Neural progenitor cell (in vitro differentiated cells): ENCODE measurements around the gene TANC1. TPM values are rescaled to one million over a fixed set of nuclear protein-coding genes. Genes with fewer than 3 reads are reported as not detected.

Experiments used
- DNase-seq: peaks from one replicate; pipeline ENCODE4 v3.0.0-alpha.2; 2016; ENCODE audit warnings: low spot score
- H2AFZ ChIP-seq: fragments of 200-600 bp; sonication (generic); replicated peaks from 2 replicates; pipeline ENCODE4 v1.6.1; 2016; ENCODE audit warnings: antibody characterized with exemption
- H3F3A ChIP-seq: fragments of 200-600 bp; sonication (generic); 2 replicates; pipeline ENCODE4 v1.6.1; 2016; ENCODE audit warnings: antibody characterized with exemption, low read depth
- H3K27ac ChIP-seq: fragments of 200-600 bp; sonication (generic); 2 replicates; pipeline ENCODE4 v1.5.1; 2016; ENCODE audit warnings: mild to moderate bottlenecking
- H3K27me3 ChIP-seq: fragments of 200-600 bp; sonication (generic); 2 replicates; pipeline ENCODE4 v1.6.1; 2016; ENCODE audit warnings: mild to moderate bottlenecking, moderate library complexity
- H3K36me3 ChIP-seq: fragments of 200-600 bp; sonication (generic); 2 replicates; pipeline ENCODE4 v1.5.1; 2016
- H3K4me1 ChIP-seq: fragments of 200-600 bp; sonication (generic); 2 replicates; pipeline ENCODE4 v1.6.1; 2016; ENCODE audit warnings: mixed run types
- H3K4me2 ChIP-seq: fragments of 200-600 bp; sonication (generic); 2 replicates; pipeline ENCODE4 v1.6.1; 2016
- H3K4me3 ChIP-seq: fragments of 200-600 bp; sonication (generic); 2 replicates; pipeline ENCODE4 v1.5.1; 2016
- H3K79me2 ChIP-seq: fragments of 200-600 bp; sonication (generic); 2 replicates; pipeline ENCODE4 v1.6.1; 2016; ENCODE audit warnings: low read depth
- H3K9ac ChIP-seq: fragments of 200-600 bp; sonication (generic); 2 replicates; pipeline ENCODE4 v1.6.1; 2016
- H3K9me3 ChIP-seq: fragments of 200-600 bp; sonication (generic); 2 replicates; pipeline ENCODE4 v1.5.1; 2016; ENCODE audit warnings: low read depth
- H4K20me1 ChIP-seq: fragments of 200-600 bp; sonication (generic); 2 replicates; pipeline ENCODE4 v1.6.1; 2016; ENCODE audit warnings: low read depth
- H3K27ac Mint-ChIP-seq: 3 replicates; pipeline ENCODE4 v1.8.0; 2021; ENCODE audit warnings: mixed read lengths
- H3K27me3 Mint-ChIP-seq: 2 replicates; pipeline ENCODE4 v1.8.0; 2022; ENCODE audit warnings: low read depth, mild to moderate bottlenecking, inconsistent platforms, moderate library complexity, mixed read lengths; ENCODE audit not compliant: insufficient read depth
- H3K36me3 Mint-ChIP-seq: 3 replicates; pipeline ENCODE4 v1.8.0; 2021; ENCODE audit warnings: mixed read lengths
- H3K4me1 Mint-ChIP-seq: 3 replicates; pipeline ENCODE4 v1.8.0; 2021; ENCODE audit warnings: mixed read lengths
- H3K4me3 Mint-ChIP-seq: 3 replicates; pipeline ENCODE4 v1.8.0; 2021; ENCODE audit warnings: mild to moderate bottlenecking, moderate library complexity, mixed read lengths
- H3K9me3 Mint-ChIP-seq: 3 replicates; pipeline ENCODE4 v1.8.0; 2020; ENCODE audit warnings: mixed read lengths
- CTCF ChIP-seq: fragments of 200-600 bp; sonication (generic); IDR thresholded peaks from 2 replicates; pipeline ENCODE4 v1.5.1; 2017; ENCODE audit warnings: antibody characterized with exemption, mild to moderate bottlenecking
- EZH2 ChIP-seq: fragments of 200-600 bp; sonication (generic); IDR thresholded peaks from 2 replicates; pipeline ENCODE4 v1.6.1; 2017; ENCODE audit warnings: antibody characterized with exemption, mild to moderate bottlenecking, moderate library complexity
- EZH2phosphoT487 ChIP-seq: fragments of 200-600 bp; sonication (generic); IDR thresholded peaks from 2 replicates; pipeline ENCODE4 v1.6.1; 2017; ENCODE audit warnings: antibody characterized with exemption
- total RNA-seq: library from RNA; depleted of rRNA; stranded (reverse); fragments of >200 nt; gene quantifications from 2 replicates; pipeline ENCODE4 v1.2.3, GENCODE V29; 2015; ENCODE audit warnings: low replicate concordance

The TANC1 gene
- total RNA-seq, 1 donor from 2014 or later: 11.9 TPM

DNA sequence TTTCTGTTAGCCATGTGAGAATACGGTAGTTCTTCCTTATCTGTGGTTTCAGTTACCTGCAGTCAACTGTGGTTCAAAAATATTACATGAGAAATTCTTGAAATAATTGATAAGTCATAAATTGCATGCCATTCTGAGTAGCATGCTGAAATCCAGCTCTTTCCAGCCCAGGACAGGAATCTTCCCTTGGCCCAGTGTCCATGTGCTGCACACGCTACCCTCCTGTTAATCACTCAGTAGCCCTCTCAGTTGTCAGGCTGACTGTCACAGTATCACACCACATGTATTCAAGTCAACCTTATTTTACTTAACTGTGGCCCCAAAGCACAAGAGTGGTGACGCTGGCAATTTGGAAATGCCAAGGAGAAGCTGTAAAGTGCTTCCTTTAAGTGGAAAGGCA lies 141.1 kb downstream of the TANC1 start:
- no peaks in the 10 kb centered on the region for H3K27me3 Mint-ChIP-seq
- no peak overlapping the region for H3K4me3 ChIP-seq
- no peaks in the 10 kb centered on the region for H4K20me1 ChIP-seq
- TF ChIP-seq EZH2 (no peak), EZH2phosphoT487 (no peak), CTCF (no peak)
- DNase-seq: no peak
- H3K27me3 ChIP-seq: no peaks in the 10 kb centered on the region
- H3F3A ChIP-seq: no peaks in the 10 kb centered on the region
- peaks cover 2% of the 10 kb centered on the region for H3K36me3 Mint-ChIP-seq
- H3K27ac ChIP-seq: no peak overlapping the region
- H2AFZ ChIP-seq: no peak overlapping the region
- H3K79me2 ChIP-seq: no peaks in the 10 kb centered on the region
- no peak overlapping the region for H3K4me2 ChIP-seq
- H3K4me1 ChIP-seq: no peaks in the 10 kb centered on the region
- H3K9me3 ChIP-seq: no peaks in the 10 kb centered on the region
- H3K9me3 Mint-ChIP-seq: no peaks in the 10 kb centered on the region
- no peak overlapping the region for H3K9ac ChIP-seq
- H3K36me3 ChIP-seq: no peaks in the 10 kb centered on the region
- no peak overlapping the region for H3K4me3 Mint-ChIP-seq
- H3K27ac Mint-ChIP-seq: no peak overlapping the region
- H3K4me1 Mint-ChIP-seq: peaks cover 10% of the 10 kb centered on the region

GRCh38 chr2:159110784-159111183 lies 142.3 kb downstream of the TANC1 start:
- Histone ChIP-seq H4K20me1 (no peaks in the 10 kb centered on the region), H3K4me1 (no peaks in the 10 kb centered on the region), H3K36me3 (no peaks in the 10 kb centered on the region), H3K4me2 (no peak overlapping the region), H3K4me3 (no peak overlapping the region), H3F3A (no peaks in the 10 kb centered on the region), H3K27me3 (no peaks in the 10 kb centered on the region), H3K79me2 (no peaks in the 10 kb centered on the region), H3K9me3 (no peaks in the 10 kb centered on the region), H3K9ac (no peak overlapping the region), H3K27ac (no peak overlapping the region), H2AFZ (no peak overlapping the region)
- Mint-ChIP-seq H3K27ac (no peak overlapping the region), H3K4me1 (peaks cover 10% of the 10 kb centered on the region), H3K36me3 (peaks cover 2% of the 10 kb centered on the region), H3K9me3 (peaks cover 3% of the 10 kb centered on the region), H3K27me3 (peaks cover 2% of the 10 kb centered on the region), H3K4me3 (no peak overlapping the region)
- no peak for DNase-seq
- TF ChIP-seq EZH2 (no peak), CTCF (no peak), EZH2phosphoT487 (no peak)

DNA sequence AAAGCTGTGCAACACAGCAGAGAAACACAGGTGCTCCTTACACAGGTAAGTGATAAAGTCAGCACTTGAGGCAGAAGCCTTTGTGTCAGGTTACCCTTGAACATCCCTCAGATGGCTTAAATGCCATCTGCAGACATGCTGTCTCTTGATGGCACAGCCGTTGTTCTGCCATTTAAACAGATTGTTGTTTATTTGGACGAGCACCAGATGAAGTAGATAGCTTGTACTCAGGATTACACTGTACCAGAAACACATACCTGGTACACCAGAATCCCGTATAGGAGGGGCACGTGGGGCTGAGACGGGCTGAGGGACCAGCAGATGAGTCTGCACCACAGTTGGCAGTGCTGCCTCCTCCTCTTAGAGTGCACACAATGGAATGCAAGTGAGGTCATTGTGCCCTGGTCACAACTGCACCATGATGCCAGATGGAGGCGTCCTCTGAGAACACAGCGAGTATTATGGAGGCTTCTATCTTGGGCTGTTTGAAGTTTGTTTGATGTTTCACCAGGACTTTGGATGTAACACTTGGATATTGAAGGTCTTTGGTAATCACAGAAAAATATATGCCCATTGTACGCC lies 143.0 kb downstream of the TANC1 start:
- Histone ChIP-seq H3K27ac (no peak overlapping the region), H3K27me3 (no peaks in the 10 kb centered on the region), H3F3A (no peaks in the 10 kb centered on the region), H3K4me2 (no peak overlapping the region), H3K36me3 (no peaks in the 10 kb centered on the region), H3K4me3 (no peak overlapping the region), H2AFZ (no peak overlapping the region), H4K20me1 (no peaks in the 10 kb centered on the region), H3K79me2 (no peaks in the 10 kb centered on the region), H3K9me3 (no peaks in the 10 kb centered on the region), H3K4me1 (no peaks in the 10 kb centered on the region), H3K9ac (no peak overlapping the region)
- H3K4me1 Mint-ChIP-seq: peaks cover 10% of the 10 kb centered on the region
- peaks cover 2% of the 10 kb centered on the region for H3K27me3 Mint-ChIP-seq
- DNase-seq: no peak
- TF ChIP-seq EZH2 (no peak), CTCF (no peak), EZH2phosphoT487 (no peak)
- H3K36me3 Mint-ChIP-seq: peaks cover 2% of the 10 kb centered on the region
- no peak overlapping the region for H3K4me3 Mint-ChIP-seq
- H3K9me3 Mint-ChIP-seq: peaks cover 4% of the 10 kb centered on the region
- H3K27ac Mint-ChIP-seq: no peak overlapping the region
